ENCODE results near the gene DONSON.

Gene DONSON

DNA sequence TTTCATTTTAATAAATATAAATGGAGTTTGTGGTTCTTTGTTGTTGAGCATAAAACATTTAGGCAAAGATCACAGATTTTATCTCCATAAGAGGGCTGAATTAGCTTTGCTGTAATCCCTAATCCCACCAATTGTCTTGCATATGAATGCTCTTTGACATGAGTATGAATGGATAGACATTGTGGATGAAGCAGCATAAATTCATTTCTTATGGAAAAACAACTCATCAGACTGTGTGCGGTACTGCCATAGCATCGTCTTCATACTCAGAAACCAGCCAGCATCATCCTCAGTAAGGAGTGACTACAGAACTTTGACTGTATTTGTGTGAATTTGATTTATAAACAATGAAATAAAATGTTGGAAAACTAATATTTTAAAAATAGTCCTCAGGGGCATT, 26.1 kb downstream of the DONSON start:
- no peak for DNase-seq (ENCODE audit: low read depth, low spot score)

DNA sequence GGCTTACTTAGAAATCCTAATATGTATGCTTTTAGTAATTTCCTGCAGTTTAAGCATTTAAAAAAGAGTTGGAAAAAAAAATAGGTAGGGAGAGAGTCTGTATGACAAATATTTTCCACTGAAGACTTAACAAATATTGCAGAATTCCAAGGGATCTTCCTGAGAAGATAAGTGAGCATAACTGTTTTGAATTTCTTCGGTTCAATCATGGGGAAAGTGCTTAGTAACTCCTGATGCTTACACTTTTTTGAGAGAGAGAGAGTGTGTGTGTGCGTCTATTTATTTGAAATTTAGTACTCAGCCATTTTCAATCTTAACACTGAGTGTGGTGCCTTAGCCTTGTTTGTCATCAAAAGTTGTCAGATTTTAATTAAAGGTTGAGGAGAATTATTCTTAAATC, 27.1 kb downstream of the DONSON start:
- no peak for DNase-seq (ENCODE audit: low read depth, low spot score)

DNA sequence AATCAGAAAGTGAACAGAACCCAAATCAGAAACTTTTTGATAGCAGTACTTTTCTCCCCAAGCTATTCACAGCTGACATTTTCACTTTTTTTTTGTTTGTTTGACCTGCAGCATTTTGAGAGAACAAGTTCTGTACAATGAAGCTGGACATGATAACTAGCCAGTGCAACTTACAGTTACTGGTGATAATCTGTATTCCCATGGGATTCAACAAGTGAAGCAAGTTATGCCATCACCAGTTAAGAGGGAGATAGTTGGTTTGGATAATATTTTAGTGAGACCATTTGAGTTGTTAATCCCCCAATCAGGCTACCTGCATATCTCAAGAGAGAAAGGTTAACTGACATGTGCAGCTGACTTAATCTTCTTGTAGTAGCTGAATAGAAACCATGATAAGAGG, 27.5 kb downstream of the DONSON start:
- no peak for DNase-seq (ENCODE audit: low read depth, low spot score)

- DNase-seq (ENCODE audit: low read depth, low spot score), result no peak
Measured at GRCh38 chr21:33559813-33560212, 28.7 kb downstream of the DONSON start.

DNA sequence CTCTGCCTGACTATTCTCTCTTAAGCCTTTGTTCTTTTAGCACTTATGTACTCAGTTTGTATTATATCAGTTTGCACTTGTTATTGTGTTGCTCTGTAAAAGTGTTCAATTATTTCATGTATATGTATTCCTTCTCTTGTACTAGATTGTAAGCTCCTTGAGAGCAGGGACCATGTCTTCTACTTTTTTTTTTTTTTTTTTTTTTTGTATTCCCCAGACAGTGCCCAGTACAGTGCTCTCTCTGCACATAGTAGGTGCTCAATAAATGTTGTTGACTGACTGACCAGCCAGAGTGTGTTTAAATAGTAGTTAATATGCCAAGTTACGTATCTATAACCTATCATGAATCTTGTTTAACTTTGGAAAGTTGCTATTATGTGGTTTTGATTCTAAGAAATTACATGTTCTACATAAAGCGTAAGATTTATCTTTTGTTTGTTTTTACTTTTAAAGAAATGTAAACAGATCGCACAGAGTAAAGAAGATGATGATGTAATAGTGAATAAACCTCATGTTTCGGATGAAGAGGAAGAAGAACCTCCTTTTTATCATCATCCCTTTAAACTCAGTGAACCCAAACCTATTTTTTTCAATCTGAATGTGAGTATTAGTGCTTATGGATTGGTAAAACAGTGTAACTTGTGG, 29.6 kb downstream of the DONSON start:
- DNase-seq (ENCODE audit: low read depth, low spot score), result no peak

DNA sequence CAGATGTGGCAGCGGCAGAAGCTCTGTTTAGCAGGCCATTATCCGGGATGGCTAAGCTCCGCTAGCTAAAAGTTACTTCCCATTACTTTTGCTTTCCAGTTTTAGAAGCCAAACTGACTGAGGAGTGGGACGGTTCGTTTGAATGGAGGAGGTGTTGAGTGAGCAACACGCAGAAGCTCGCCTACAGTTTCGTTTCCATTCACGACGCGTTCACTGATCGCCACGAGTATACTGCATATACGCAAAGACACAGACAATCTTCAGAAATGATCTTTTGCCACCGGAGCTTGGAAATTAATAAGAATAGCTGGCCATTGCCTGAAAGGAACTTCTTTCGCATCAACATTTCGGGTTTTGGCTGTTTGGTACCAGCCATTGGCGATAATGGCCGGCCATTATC, 31.0 kb downstream of the DONSON start:
- DNase-seq (ENCODE audit: low read depth, low spot score), result no peak

DNA sequence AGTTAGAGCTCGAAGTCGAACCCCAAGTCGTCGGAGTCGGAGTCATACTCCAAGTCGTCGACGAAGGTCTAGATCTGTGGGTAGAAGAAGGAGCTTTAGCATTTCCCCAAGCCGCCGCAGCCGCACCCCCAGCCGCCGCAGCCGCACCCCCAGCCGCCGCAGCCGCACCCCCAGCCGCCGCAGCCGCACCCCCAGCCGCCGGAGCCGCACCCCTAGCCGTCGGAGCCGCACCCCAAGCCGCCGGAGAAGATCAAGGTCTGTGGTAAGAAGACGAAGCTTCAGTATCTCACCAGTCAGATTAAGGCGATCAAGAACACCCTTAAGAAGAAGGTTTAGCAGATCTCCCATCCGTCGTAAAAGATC, 33.5 kb downstream of the DONSON start:
- DNase-seq (ENCODE audit: low read depth, low spot score), result no peak

GRCh38 chr21:33554236-33554981, 34.1 kb downstream of the DONSON start:
- DNase-seq (ENCODE audit: low read depth, low spot score), result no peak

- no peak for DNase-seq (ENCODE audit: low read depth, low spot score)
Measured at GRCh38 chr21:33552999-33553598, 35.4 kb downstream of the DONSON start.

- DNase-seq (ENCODE audit: low read depth, low spot score), result no peak
Measured at GRCh38 chr21:33552093-33552998, 36.1 kb downstream of the DONSON start.

DNA sequence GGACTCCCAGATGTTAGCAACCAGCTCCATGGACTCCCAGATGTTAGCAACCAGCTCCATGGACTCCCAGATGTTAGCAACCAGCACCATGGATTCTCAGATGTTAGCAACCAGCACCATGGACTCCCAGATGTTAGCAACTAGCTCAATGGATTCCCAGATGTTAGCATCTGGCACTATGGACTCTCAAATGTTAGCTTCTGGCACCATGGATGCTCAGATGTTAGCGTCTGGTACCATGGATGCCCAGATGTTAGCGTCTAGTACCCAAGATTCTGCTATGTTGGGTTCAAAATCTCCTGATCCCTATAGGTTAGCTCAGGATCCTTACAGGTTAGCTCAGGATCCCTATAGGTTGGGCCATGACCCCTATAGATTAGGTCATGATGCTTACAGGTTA, 36.8 kb downstream of the DONSON start:
- no peak for DNase-seq (ENCODE audit: low read depth, low spot score)

GRCh38 chr21:33550772-33551660, 37.5 kb downstream of the DONSON start:
- no peak for DNase-seq (ENCODE audit: low read depth, low spot score)

GRCh38 chr21:33549848-33550771, 38.4 kb downstream of the DONSON start:
- DNase-seq (ENCODE audit: low read depth, low spot score), result no peak

DNA sequence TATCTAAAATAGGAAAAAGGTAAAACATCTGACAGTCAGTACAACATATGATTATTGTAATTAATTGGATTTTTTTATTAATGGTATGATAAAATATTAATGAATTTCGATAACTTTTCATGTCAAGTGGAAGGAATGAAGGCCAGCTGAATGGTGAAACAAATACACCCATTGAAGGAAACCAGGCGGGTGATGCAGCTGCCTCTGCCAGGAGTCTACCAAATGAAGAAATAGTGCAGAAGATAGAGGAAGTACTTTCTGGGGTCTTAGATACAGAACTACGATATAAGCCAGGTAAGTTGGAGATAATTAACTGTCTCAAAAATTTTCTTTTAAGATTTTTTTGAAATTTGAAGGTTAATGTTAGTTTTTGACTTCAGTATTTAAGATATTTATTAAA, 42.4 kb downstream of the DONSON start:
- no peak for DNase-seq (ENCODE audit: low read depth, low spot score)

- no peak for DNase-seq (ENCODE audit: low read depth, low spot score)
Measured at GRCh38 chr21:33544451-33545195, 43.9 kb downstream of the DONSON start.

GRCh38 chr21:33543505-33544129, 44.9 kb downstream of the DONSON start:
- DNase-seq (ENCODE audit: low read depth, low spot score), result peak; percentile 10

DNA sequence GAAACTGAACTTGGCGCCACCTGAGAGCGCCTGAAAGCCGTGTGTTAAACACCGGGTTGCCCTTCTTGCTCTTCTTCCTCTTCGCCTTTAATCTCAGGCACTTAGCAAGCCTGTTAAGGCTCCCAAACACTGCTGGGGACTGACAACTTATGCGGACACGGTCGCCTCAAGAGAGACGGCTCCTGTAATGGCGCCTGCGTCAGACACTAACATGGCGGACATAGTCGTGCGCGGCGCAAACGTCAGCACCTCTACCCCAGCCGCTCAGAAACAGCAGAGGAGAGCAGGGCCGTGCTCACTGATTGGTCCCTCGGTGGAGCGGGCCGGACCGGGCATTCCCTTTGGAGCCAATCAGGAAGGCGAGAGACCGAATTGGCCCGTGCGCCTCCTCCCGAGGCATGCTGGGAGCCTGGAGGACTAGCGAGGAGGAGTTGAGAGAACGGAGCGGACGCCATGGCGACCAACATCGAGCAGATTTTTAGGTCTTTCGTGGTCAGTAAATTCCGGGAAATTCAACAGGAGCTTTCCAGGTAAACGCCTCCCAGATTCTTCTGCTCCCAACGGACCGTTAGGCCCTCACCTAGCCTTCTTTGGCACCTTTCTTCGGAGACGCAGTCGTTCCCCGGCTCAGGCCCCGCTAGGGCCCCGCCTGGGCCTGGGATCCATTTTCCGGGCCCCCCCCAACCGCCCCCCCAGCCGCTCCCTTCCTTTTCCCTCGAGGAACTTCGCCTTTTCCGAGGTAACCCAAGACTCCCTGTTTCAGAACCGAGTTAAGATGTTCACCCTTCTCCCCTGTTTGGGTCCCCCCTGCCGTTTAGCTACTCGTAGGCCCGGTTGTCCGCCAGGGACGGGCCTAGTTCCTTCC, 45.6 kb downstream of the DONSON start, which contains the start of gene SON:
Gene SON (plus strand): TSS at position 399 of the 865 bp plus-strand sequence. CDS start 55 bp downstream, at position 454.
- peak; percentile 98 for DNase-seq (ENCODE audit: low read depth, low spot score)
